Measurements from ENCODE around the gene FBXL14.
A peak's percentile ranks its signal among the peaks of the same experiment; 100 is the strongest.

FBXL14 gene

DNA sequence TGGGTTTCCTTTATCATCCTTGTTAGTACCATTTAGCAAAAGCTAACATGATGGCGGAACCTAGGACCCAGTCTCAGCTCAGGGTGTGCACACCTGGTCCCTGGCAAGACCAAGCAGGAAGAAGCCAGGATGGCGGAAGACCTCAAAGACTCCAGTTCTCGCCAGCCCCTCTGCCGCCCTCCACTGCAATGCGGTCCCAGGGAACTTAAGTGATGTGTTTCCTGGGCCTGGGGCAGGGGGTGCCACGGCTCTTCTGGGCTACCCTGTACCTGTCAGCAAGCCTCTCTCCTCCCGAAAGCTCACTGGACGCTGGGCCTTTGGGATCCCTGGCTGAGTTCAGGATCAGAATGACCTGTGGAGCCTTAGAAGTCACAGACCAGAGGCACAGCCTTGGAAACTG lies 71.3 kb downstream of the FBXL14 start:
- TF ChIP-seq POLR2A (IDR thresholded peaks at IDR 0.05; ENCODE audit: low read depth, low read length) = no peak
- FAIRE-seq = no peak

DNA sequence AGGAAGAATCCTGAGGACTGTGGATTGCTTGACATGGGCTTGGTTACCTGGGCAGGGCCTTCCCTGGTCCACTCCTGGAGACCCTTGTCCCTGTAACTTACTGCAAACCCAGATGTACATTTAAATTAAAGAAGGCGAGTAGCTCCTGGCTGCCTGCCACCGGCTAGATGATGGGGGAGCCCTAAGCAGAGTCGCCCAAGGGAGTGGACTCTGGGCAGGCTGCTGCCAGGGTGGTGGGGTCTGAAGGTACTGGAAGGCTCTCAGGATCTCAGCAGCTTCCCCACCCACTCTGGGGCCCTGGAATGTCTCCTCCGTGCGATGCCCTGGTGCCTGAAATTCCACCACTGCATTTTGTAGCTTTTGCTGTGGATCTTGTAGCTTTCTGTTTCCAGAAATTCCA lies 74.7 kb downstream of the FBXL14 start:
- no peak for TF ChIP-seq POLR2A (IDR thresholded peaks at IDR 0.05; ENCODE audit: low read depth, low read length)
- FAIRE-seq (no peak), DNase-seq (ENCODE audit: insufficient read length, low spot score) (no peak)

More for the DNA sequence above, 71.3 kb downstream of the FBXL14 start:
- DNase-seq (ENCODE audit: insufficient read length, low spot score) = no peak

DNA sequence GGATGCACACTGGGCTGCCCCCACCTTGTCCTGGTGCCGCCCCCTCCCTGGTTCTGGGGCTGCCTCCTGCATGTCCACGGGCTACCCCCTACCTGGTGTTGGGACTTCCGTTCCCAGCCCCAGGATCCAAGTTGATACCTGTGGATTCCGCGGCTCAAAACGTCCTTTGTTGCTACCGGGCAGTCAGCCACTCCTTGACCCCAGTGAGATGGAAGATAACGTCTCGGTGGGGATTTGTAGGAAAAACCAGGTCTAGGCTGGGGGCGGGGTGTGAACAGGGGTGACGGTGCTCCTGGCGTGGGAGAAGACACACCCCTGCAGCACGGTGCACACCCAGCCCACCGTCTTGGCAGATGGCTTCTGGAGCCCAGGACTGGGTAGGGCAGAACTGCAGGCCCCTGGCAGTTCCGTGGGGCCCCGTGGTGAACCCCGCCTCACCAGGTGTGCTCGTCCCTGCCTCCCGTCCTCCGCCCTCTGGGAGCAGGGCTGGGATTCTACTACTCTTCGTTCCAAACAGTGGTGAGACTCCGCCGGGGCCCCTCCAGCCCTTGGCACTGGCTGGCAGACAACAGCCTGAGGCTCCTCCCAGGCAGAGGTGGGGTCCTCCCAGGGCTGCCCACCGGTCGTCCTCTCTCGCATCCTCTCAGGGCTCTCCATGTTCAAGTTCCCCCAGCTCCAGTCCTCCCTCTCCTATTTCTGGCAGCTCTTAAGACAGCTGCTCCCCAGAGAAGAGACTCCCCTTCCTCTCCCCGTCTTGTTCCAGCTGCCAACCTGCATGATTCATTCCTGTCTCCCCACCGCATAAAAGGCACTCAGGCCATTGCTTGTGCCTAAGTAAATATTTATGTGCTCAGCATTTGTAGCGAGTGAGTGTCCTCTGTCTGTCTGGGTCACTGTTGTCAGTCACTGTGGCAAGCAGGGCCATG lies 75.5 kb downstream of the FBXL14 start:
- no peak for TF ChIP-seq POLR2A (IDR thresholded peaks at IDR 0.05; ENCODE audit: low read depth, low read length)
- DNase-seq (ENCODE audit: insufficient read length, low spot score) (peak; percentile 64), FAIRE-seq (peak; percentile 93)

DNA sequence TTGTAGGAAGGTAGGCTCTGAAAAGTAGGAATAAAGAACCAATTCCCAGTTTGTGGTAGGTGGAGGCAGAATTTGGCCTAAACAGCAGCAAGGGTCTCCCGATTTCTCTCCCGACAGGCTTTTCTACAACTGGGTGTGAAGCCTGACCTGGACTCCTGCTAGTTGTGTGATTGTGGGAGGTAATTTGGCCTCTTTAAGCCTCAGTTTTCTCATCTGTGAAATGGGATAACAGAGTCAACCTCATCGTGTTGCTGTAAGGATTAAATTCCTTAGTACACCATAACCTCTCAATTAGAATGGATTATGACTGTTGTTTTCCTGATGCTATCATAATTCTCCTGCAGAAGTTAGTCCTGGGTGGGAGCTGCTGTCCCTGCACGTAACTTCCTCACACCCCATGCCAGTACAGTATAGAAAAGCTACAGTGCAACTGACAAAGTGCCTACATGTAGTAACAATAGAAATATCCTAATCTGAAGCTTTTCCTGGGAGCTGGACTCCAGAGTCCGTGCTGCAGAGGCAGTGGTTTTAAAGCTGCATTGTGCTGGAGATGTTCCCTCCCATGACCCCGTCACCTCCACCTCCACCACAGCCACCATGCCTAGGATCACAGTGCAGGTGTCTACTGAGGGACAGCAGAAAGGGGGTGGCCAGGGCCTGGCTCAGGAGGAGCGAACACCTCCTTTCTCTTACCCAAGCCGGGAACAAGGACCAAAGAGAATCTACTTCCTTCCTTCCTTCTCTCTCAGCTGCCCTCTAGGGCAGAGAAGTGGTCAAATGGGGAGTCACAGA lies 76.5 kb downstream of the FBXL14 start:
- no peak for TF ChIP-seq POLR2A (IDR thresholded peaks at IDR 0.05; ENCODE audit: low read depth, low read length)
- FAIRE-seq (no peak), DNase-seq (ENCODE audit: insufficient read length, low spot score) (no peak)

DNA sequence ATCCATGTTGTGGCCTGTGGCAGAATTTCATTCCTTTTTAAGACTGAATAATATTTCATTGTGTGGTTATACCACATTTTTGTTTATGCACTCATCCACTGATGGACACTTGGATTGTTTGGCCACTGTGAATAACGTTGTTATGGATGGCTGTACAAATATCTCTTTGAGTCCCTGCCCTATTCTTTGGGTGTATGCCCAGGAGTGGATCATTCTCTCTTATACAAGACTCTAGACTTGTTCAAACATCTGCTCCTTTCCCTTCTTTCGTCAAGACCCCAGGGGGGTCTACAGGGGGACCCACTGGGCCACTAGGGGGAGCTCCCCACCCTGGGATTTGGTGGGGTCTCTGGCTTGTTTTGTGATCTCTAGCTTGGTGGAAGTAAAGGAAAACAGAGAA lies 77.4 kb downstream of the FBXL14 start:
- DNase-seq (ENCODE audit: insufficient read length, low spot score) (no peak), FAIRE-seq (peak; percentile 36)
- TF ChIP-seq POLR2A (IDR thresholded peaks at IDR 0.05; ENCODE audit: low read depth, low read length) = no peak

Measured in H54 (cell line).